Stimulated activated CD4-positive, alpha-beta T cell treated with anti-CD3 and anti-CD28 coated beads, TNF-alpha, amount 100 ng/mL, for 24 hours (primary cell): Measurements from ENCODE around the gene RAB11FIP4.

Experiments
- DNase-seq, 3 experiments: peaks; one replicate each; pipeline ENCODE4 v3.0.0-alpha.2; 2020; ENCODE audit warnings: low read depth in 3 of 3

The RAB11FIP4 gene

DNA sequence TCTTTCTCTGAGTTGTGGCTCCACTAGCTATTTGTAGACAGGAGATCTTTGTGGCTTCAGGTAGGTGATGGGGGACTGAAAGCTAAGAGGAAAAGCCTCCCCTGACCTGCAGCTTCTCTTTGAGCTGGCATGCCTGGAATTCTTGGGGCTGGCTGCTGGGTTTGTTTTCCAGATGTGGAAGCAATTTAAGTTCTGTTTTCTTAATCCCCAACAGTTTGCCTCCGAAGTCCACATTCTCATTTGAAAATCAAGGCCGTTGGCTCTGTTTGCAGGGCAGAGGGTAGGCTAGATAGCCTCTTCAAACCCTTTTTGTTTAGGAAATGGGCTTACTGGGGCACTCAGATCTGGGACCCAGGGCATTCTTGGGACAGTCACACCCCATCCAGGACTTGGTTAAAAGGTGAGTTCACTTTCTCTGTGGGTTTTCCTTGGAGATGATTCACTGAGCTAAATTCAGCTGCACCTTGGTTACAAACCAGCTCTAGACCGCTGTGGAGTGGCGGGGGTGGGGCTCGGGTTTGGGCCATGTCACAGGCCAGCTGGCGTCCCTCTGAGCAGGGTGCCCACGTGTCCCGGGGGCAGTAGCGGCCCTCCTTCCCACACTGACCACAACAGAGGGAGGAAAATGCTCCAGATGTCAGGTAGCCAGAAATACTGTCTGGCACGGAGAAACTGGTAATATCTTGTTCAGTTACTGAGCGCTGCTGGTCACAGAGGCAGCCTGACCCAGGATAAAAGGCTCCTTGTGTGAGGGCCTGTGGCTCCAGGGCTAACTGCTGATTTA lies 108.5 kb downstream of the RAB11FIP4 start:
- peak in 1 of 3 experiments; percentile 52 for DNase-seq

- DNase-seq: no peak
These were observed 115.0 kb downstream of the RAB11FIP4 start for GRCh38 chr17:31506517-31506916.

- DNase-seq: peak in 1 of 3 experiments; percentile 58
These were observed 117.0 kb downstream of the RAB11FIP4 start for GRCh38 chr17:31508288-31509094.

DNA sequence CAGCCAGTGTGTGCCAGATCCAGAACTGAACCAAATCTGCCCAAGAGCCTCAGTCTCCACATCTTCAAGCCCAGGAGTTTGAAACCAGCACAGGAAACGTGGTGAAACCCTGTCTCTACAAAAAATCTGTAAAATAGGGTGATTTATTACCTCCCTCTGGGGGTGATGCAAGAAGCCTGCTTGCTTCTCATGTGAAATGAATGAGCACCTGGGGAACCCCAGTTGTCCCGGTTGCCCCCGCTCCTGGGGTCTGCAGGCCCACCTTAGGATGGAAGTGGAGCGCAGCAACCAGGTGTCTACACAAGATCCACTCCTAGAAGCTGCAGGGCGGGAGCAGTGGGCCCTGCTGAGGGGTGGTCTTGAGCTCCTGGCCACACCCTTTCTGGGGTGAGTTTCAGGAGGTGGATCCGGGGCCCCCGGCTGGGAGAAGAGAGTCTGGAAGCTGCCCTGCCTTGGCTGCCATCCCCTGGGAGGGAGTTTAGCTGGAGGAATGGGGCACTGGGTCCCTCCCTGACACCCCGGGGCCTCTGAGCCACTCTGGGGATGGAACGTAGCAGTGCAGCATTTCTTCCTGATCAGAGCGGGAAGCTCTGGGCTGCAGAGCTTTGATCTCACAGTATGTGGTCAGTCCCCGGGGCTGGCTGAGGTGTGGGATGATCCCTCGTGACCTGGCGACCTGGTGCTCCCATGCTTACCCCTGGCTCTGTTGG lies 117.8 kb downstream of the RAB11FIP4 start:
- no peak for DNase-seq

GRCh38 chr17:31509805-31510177 lies 118.3 kb downstream of the RAB11FIP4 start:
- DNase-seq: no peak

DNA sequence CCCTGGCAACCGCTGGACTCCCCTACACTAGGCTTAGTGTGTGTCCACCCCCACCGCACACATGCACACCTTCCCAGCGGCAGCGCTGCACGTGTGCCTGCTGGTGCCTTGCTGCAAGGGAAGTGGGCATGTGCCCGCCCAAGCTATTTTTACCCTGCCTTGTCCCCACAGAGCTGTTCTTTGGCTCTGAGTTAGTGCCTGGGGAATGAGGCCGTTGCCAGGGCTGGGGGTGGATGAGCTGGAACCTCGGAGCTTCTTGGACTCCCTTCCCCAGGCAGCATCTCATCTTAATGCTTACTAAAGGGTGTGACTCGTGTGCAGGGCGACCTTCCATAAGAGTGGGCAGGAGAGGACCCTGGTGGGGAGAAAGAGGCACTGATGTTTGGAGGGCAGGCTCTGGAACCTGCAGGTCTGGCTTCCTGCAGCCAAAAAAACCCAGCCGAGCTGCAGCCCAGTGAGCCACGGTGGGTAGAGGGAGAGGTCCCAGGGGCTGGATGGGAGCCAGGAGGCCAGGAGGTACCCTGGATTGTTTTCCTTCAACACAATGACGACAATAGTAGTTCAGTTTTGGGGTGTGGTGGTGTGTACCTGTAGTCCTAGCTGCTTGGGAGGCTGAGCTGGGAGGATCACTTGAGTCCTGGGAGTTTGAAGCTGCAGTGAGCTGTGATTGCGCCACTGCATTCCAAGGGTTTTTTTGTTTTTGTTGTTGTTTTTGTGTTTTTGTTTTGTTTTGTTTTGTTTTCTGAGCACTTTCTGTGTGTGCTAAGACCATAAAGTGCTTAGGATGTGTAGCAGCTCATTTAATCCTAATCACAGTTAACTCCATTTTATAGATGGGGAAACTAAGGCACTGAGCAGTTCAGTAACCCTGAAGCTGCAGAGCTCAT lies 119.1 kb downstream of the RAB11FIP4 start:
- no peak for DNase-seq

GRCh38 chr17:31511195-31511578 lies 119.7 kb downstream of the RAB11FIP4 start:
- DNase-seq: no peak

DNA sequence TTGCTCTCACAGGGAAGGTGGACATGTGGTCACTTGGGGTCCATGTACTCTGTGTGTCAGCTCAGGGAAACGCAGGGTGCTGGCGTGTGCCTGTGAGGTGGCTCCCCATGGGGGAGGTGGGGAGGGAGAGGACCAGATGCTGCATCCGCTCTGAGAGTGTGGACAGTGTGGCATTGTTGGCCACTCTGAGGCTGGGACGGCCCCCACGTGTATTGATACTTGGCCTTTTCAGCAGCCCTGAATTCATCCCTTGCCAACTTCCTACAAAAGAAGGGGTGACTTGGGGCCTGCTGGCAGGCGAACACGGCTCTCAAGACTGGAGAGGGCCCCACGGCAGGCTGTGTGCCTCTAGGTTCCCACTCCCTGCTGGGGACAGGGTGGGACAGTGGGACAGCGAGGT lies 120.1 kb downstream of the RAB11FIP4 start:
- no peak for DNase-seq

- no peak for DNase-seq
These were observed 120.7 kb downstream of the RAB11FIP4 start for GRCh38 chr17:31512104-31512740.

- no peak for DNase-seq
These were observed 121.3 kb downstream of the RAB11FIP4 start for GRCh38 chr17:31512796-31513195.

DNA sequence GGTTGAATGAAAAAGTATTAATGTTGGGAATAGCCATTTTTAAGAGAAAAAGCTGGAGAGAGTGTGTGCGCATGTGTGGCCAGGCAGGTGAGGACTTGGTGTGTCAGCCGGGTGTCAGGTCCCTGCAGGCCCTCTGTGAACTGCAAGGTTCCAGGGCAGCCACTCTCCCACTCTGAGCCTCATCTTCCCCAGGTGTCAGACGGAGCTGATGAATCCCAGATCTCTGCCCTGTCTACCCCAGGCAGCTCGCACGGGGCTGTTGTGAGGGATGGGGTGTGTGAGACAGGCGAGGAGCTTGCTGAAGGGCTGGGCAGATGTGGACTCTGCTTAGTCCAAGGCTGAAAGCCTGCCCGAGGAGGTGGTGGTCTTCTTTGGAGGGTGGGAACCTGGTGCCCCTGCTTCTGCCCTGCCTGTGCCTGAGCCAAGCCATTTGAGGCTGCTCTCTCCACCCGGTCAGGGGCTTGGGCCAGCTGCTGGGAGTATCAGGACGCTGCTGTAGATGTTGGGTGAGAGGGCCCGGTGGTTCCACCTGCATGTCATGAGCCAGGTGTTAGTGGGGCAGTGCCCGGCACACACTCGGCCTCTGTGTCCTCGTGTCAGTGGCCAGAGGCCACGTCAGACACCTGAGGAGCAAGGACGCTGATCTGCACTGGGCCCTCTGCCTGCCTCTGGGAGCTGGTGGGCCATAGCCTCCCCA lies 122.4 kb downstream of the RAB11FIP4 start:
- no peak for DNase-seq

DNA sequence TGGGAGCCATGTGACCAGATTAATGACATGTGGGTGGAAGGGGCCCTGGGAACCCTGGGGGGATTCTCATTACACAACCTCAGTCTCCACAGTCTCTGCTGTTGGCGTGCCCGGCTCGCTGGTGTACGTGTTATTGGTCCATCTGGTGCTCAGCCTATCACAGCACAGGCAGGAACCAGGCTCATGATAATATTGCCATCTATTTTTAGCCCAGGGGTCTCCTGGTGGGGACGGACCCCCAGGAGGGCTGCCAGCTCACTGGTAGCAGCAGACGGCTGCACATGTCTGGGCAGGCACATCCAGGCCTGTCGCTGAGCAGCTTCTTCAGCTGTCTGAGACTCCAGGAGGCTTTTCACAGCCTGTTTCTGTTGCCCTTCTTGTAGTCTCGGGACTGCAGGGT lies 123.8 kb downstream of the RAB11FIP4 start:
- DNase-seq: no peak

DNA sequence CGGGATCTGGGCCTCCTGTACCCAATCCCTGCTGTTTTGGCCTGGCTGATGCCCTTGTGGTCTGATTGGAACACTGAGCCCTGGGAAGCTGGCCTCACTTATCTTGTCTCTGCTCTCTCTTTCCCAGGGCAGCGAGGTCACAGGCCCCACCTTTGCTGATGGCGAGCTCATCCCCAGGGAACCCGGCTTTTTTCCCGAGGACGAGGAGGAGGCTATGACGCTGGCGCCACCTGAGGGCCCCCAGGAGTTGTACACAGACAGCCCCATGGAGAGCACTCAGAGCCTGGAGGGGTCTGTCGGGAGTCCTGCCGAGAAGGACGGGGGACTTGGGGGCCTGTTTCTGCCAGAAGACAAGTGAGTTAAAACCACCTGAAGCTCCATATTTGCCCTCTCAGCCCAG lies 126.0 kb downstream of the RAB11FIP4 start:
- no peak for DNase-seq

GRCh38 chr17:31518478-31518877 lies 127.0 kb downstream of the RAB11FIP4 start:
- no peak for DNase-seq

DNA sequence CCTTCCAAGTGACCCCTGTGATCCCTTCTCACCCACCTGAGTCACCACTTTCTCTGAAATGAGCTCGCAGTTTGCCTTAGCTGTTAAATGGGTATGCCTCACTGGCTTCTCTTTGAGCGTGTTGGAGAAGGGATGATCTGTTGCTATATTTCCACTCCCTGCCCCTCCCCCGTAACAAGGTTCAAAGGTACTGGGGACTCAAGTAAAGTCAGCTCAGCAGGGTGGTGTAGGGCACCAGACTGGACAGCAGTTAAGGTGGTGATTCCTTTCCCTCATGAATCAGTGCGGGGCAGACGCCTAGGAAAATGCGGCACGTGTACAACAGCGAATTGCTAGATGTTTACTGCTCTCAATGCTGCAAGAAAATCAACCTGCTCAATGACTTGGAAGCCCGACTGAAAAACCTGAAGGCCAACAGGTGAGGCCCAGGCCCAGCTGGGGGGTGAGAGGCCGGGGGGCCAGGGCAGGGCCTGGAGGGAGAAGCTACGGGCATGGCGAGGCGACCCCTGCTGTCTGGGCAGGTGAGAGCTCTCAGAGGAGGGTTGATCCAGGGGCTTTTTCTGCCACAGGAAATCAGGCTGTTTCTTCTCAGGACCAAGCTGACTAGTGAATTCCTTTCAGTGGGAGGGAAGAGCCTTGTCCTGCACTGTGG lies 130.3 kb downstream of the RAB11FIP4 start:
- DNase-seq: no peak

DNA sequence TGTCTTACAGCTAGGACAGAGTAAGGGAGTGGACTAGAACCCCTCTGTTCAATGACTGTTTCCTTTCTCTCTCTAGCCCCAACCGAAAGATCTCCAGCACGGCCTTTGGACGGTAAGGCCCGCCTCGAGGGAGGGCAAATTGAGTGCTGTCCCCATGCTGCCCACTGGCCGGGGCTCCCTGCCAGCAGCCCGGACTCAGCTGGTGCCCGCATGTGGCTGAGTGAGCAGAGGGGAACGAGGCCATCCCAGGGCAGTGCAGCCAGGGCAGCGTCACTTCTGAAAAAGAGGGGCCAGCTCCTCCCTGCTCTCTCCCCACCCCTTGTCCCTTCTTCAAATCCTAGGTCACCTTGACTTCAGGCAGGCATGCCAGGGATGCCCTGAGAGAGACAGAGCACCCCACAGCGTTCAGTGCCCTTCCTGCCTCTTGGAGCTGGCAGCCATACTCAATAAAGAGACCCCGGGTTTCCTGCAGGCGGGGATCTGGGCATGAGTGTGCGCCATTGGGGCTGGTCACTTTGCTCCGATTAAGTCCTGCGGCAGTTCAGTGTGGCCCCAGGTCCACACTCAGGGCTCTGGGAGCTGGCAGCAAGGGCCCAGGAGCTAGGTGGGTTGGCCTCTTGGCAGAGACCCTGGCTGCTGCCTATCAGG lies 130.9 kb downstream of the RAB11FIP4 start:
- DNase-seq: no peak

GRCh38 chr17:31522987-31523495 lies 131.6 kb downstream of the RAB11FIP4 start:
- DNase-seq: no peak

DNA sequence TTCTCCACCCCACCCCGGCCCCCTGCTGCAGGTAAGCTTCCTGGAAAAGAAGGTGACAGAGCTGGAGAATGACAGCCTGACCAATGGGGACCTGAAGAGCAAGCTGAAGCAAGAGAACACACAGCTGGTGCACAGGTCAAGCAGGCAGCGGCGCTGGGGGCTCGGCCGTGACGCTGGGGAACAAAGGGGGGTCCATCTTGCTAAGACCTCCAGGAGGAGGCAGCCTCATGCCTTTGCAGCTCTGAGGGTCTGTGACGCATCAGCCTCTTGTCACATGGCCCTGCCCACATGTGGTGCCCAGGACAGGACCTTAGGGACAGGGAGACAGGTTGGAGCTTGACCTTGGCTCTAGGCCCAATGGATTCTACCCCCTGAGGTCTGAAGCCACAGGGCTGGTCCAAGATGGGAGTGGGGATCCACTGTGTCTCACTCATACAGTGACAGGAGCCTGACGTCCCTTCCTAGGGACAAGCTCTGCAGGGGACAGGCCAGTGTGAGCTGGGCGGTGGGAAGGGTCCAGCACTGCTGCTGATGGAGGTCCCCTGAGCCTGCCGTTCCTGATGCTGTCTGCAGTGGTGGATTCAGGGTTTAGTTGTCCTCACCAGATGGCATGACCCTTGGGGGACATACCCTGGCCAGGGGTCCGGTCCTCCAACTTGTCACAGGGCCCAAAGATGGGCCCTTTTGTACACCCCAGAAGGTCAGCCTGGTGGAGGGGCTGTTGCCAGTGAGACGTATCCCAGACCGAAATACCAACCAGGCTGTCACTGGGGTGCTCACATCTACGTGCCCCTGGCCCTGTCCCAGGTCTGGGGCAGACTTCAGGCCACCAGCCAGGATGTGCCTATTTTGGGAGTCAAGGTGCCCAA lies 132.6 kb downstream of the RAB11FIP4 start:
- DNase-seq: no peak
